Sigmoid colon (tissue), 7 donors: Measurements from ENCODE around the gene FRMD1. TPM values are rescaled to one million over a fixed set of nuclear protein-coding genes. Genes with fewer than 3 reads are reported as not detected.

ENCODE experiments used
- DNase-seq: peaks from one replicate; pipeline ENCODE4 v3.0.0-alpha.2; 2019
- H3K27ac ChIP-seq, 4 donors: fragments of 200-600 bp; sonication (generic); one replicate each; pipeline ENCODE4 v1.5.1; 2016 to 2019; ENCODE audit warnings: mild to moderate bottlenecking in 1 of 4
- H3K27me3 ChIP-seq, 3 donors: fragments of 200-600 bp; sonication (generic); one replicate each; pipeline ENCODE4 v1.5.1; 2019; ENCODE audit warnings: mild to moderate bottlenecking in 1 of 3
- H3K36me3 ChIP-seq, 4 donors: fragments of 200-600 bp; sonication (generic); one replicate each; pipeline ENCODE4 v1.5.1; 2016 to 2019
- H3K4me1 ChIP-seq, 4 donors: fragments of 200-600 bp; sonication (generic); one replicate each; pipeline ENCODE4 v1.5.1; 2017 to 2019
- H3K4me3 ChIP-seq, 4 donors: fragments of 200-600 bp; sonication (generic); one replicate each; pipeline ENCODE4 v1.5.1; 2017 to 2019; ENCODE audit warnings: mild to moderate bottlenecking in 2 of 4, moderate library complexity in 1 of 4
- H3K9me3 ChIP-seq, 4 donors: fragments of 200-600 bp in 3 of 4; sonication (generic) in 3 of 4; one replicate each; pipeline versions ENCODE4 v1.5.1 to v1.6.1; 2013 to 2019
- EP300 ChIP-seq, 4 donors: sonication (generic); formaldehyde crosslinking; IDR thresholded peaks; one replicate each; pipeline ENCODE4 v1.6.1; 2017; ENCODE audit warnings: antibody characterized with exemption in 4 of 4
- POLR2A ChIP-seq, 2 donors: fragments of 450-650 bp; IDR thresholded peaks; one replicate each; pipeline ENCODE4 v1.6.1; 2016; ENCODE audit warnings: antibody characterized with exemption in 2 of 2, mild to moderate bottlenecking in 2 of 2, moderate library complexity in 2 of 2
- POLR2AphosphoS5 ChIP-seq, 4 donors: sonication (generic); formaldehyde crosslinking; IDR thresholded peaks; one replicate each; pipeline ENCODE4 v1.6.1; 2017; ENCODE audit warnings: antibody characterized with exemption in 4 of 4
- WGBS, 2 donors: extraction: QIAGEN DNeasy Blood & Tissue Kit; methylation state at CpG; one replicate each; pipeline ENCODE4 v1.1.7; 2013; 5-methylcytosine and 5-hydroxymethylcytosine counted together
- intact Hi-C: fragments of 100-400 bp; cut with DNase I; formaldehyde crosslinking; loops from one replicate; pipeline ENCODE4 v1.15.1; 2023
- polyA plus RNA-seq, 3 donors: library from polyadenylated mRNA; stranded (reverse); fragments of 200-250 nt; gene quantifications; one replicate each; pipeline ENCODE4 v1.2.3, GENCODE V29; 2013
- total RNA-seq, 4 donors: library from RNA; depleted of rRNA; stranded (reverse); fragments of >200 nt; gene quantifications; one replicate each; pipeline ENCODE4 v1.1.0, GENCODE V29; 2016
- TF ChIP-seq, protein P1 (sequence below), 4 experiments: fragments of 450-650 bp in 3 of 4; fragments of 200-600 bp in 1 of 4; IDR thresholded peaks; one replicate each; pipeline ENCODE4 v1.5.1; 2016 to 2019; ENCODE audit warnings: antibody characterized with exemption in 4 of 4, mild to moderate bottlenecking in 3 of 4, moderate library complexity in 2 of 4
- donor health status: healthy with polysubstance abuse.
- donor health status: Bipolar disorder and iron deficiency.
- donor health status: healthy.

The FRMD1 gene
- total and polyA plus RNA-seq, 7 donors: 0.36 to 12.0 (median 4.2) TPM; not detected in 2

DNA sequence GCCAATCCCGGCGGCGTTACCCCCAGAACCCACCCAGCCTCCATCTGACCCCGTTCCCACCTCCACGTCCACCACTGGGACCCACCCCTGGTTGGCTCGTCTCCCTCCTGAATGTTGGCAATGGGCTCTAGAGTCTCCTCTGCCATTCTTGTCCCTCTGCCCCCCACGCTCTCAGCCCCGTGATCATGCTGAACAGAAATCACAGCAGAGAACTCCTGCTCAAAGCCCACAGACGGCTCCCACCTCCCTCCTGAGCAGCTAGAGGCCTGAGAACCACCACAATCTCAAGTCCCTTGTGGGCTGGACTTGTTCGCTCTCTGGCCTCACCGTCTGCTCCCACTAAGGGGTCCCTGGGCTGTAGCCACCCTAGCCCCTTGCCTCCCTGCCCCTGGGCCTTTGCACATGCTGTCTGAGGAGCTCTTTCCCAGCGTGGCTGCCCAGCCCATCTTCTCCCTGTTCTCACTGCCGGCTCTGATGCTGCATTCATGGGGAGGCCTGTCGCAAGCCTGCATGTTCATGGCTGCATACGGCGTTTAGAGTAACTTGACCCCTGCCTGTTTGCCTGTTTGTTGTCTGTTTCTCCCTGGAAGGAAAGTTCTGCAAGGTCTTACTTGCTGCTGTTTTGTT lies 11.2 kb upstream of the FRMD1 start:
- no peak for TF ChIP-seq POLR2A (IDR thresholded peaks at IDR 0.05)
- TF ChIP-seq EP300 (IDR thresholded peaks at IDR 0.05): no peak
- TF ChIP-seq, protein P1, sequence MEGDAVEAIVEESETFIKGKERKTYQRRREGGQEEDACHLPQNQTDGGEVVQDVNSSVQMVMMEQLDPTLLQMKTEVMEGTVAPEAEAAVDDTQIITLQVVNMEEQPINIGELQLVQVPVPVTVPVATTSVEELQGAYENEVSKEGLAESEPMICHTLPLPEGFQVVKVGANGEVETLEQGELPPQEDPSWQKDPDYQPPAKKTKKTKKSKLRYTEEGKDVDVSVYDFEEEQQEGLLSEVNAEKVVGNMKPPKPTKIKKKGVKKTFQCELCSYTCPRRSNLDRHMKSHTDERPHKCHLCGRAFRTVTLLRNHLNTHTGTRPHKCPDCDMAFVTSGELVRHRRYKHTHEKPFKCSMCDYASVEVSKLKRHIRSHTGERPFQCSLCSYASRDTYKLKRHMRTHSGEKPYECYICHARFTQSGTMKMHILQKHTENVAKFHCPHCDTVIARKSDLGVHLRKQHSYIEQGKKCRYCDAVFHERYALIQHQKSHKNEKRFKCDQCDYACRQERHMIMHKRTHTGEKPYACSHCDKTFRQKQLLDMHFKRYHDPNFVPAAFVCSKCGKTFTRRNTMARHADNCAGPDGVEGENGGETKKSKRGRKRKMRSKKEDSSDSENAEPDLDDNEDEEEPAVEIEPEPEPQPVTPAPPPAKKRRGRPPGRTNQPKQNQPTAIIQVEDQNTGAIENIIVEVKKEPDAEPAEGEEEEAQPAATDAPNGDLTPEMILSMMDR (IDR thresholded peaks at IDR 0.05): no peak
- no peak for TF ChIP-seq POLR2AphosphoS5 (IDR thresholded peaks at IDR 0.05)
- no peak overlapping the region for H3K4me3 ChIP-seq
- WGBS, 2 donors: 76 to 78% methylated on average over 16 of the region's 16 CpGs
- intact Hi-C loops: no loop called here
- no peaks in the 10 kb centered on the region for H3K27me3 ChIP-seq
- H3K36me3 ChIP-seq: no peaks in the 10 kb centered on the region
- no peak overlapping the region for H3K27ac ChIP-seq
- H3K9me3 ChIP-seq: no peaks in the 10 kb centered on the region
- no peak for DNase-seq
- peaks cover 0 to 16% (median 12%) of the 10 kb centered on the region in 4 donors for H3K4me1 ChIP-seq

DNA sequence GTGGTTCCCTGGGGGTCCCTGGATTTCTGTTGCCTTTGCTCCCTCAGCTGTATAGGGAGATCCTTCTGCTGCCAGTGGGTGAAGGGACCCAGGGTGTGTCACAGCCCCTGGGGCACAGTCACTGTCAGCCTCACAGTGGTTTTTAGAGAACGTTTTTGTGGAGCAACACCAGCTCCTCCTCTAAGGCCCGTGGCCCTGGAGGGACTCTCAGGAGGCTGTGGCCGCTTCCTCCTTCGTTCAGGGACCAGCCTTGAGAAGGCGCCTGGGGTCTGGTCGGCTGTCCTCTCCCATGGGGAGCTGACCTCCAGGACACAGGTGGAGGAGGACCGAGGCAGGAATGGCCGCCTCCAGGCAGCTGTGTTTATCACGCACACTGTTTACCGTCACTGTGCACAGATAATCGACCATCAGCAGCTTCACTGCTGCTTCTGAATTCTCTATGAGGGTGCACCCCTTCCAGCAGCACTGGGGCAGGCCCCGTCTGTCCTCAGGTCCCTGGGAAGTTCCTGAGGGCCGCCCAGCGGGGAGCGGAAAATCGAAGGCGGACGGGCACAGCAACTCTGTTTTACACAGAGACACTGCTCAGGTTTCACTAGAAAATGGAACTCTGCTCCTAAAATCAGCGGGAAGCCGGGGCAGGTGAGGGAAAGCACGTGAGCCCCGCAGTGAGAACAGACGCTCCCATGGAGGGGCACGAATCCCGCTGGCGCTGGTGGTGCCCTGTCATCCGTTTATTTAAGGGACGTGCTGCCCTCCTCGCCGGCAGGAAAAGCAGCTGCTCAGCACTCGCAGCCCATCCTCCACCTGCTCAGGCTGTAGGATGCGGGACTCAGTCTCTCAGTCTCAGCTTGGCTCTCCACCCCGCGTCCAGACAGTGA lies 10.4 kb upstream of the FRMD1 start:
- H3K27ac ChIP-seq: peak overlapping the region in 1 of 4 donors; percentile 21

DNA sequence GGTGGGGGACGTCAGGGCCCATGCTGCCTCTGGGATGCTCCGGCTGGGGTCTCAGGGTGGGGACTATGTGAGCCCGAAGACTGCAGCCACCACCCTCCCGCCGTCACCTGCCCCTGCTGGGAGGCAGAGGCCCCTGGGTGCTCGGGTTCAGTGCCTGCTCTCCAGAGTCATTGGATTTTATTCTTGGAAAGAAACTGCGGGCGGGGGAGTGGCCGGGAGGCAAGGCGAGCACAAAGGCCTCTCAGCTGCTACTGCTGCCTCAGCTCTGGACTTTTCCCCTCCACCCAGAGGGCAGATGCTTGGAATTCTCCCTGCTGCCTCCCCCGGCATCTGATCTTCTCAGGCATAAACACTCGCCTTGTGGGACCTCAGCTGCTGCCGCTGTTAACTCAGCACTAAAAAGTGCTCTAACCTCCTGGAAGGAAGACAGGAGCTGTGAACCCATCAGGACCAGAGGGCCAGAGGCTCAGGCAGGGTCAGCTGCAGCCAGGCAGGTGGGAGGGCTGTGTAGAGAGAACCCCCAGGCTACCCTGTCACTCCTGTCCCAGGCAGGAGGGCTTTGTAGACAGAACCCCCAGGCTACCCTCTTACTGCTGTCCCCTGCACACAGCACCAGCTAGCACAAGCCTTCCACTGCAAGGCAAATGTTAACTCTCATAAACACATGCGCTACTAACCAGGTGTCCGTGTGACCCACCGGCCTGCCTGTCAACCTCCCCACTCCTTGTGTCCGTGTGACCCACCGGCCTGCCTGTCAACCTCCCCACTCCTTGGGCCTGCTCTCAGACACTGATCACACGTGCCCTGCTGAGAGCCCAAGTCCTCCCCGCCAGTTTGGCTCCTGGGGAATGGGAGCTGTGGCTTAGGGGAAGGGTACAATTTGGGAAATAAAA lies 9.4 kb upstream of the FRMD1 start:
- H3K9me3 ChIP-seq: no peaks in the 10 kb centered on the region
- intact Hi-C loops: no loop called here
- DNase-seq: no peak
- peak overlapping the region; percentile 21 to 58 (median 33) for H3K27ac ChIP-seq
- peaks cover 0 to 16% (median 12%) of the 10 kb centered on the region in 4 donors for H3K4me1 ChIP-seq
- WGBS, 2 donors: 28 to 63% methylated on average over 20 of the region's 20 CpGs
- no peaks in the 10 kb centered on the region for H3K36me3 ChIP-seq
- H3K4me3 ChIP-seq: no peak overlapping the region
- TF ChIP-seq, protein P1 (IDR thresholded peaks at IDR 0.05): no peak
- no peak for TF ChIP-seq POLR2AphosphoS5 (IDR thresholded peaks at IDR 0.05)
- no peak for TF ChIP-seq POLR2A (IDR thresholded peaks at IDR 0.05)
- TF ChIP-seq EP300 (IDR thresholded peaks at IDR 0.05): no peak
- no peaks in the 10 kb centered on the region for H3K27me3 ChIP-seq

More for the DNA sequence above, 10.4 kb upstream of the FRMD1 start:
- 84 to 89% methylated on average over 34 of the region's 34 CpGs for WGBS, 2 donors
- TF ChIP-seq, protein P1 (IDR thresholded peaks at IDR 0.05): no peak
- TF ChIP-seq EP300 (IDR thresholded peaks at IDR 0.05) (no peak), POLR2A (IDR thresholded peaks at IDR 0.05) (no peak), POLR2AphosphoS5 (IDR thresholded peaks at IDR 0.05) (no peak)
- Histone ChIP-seq H3K4me3 (no peak overlapping the region), H3K27me3 (no peaks in the 10 kb centered on the region), H3K9me3 (no peaks in the 10 kb centered on the region), H3K36me3 (no peaks in the 10 kb centered on the region), H3K4me1 (peaks cover 0 to 16% (median 12%) of the 10 kb centered on the region in 4 donors)
- no peak for DNase-seq
- intact Hi-C loops: no loop called here

DNA sequence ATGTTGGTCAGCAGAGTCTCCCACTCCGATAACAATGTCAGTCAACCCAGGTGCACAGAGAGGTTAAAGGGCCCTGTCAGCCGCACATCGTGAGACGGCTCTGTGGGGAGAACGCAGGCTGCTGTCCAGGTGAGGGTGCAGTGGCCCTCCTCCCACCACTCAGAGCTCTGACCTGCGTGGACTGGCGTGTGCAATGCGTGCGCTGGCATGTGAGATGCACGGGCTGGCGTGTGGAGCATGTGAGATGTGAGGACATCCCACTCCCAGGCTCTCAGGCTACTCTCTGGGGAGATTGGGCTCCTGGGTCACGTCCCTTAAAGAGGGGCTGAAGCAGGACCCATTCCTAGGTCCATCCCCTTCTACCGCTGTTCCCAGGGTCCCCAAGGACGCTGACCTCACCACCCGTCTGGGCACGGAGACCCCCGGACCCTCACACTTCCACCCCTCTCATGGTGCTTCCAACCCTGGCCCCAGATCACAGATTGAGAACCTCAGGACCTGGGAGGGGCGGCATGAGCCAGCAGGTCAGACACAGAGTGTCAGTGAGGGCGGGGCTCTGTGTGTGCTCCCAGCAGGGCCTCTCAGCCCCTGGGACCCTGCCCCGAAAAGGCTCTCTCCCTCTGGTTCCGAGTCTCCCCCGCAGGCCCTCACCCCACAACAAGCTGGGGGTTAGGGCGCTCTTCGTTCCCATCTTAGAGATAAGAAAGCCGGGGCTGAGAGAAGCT lies 8.6 kb upstream of the FRMD1 start:
- H3K9me3 ChIP-seq: no peaks in the 10 kb centered on the region
- peaks cover 0 to 16% (median 12%) of the 10 kb centered on the region in 4 donors for H3K4me1 ChIP-seq
- DNase-seq: no peak
- no peaks in the 10 kb centered on the region for H3K36me3 ChIP-seq
- TF ChIP-seq, protein P1 (IDR thresholded peaks at IDR 0.05): no peak
- TF ChIP-seq POLR2A (IDR thresholded peaks at IDR 0.05): no peak
- TF ChIP-seq POLR2AphosphoS5 (IDR thresholded peaks at IDR 0.05): no peak
- TF ChIP-seq EP300 (IDR thresholded peaks at IDR 0.05): no peak
- peak overlapping the region in 3 of 4 donors; percentile 18 to 43 (median 23) for H3K27ac ChIP-seq
- no peak overlapping the region for H3K4me3 ChIP-seq
- 68 to 83% methylated on average over 25 of the region's 25 CpGs for WGBS, 2 donors
- H3K27me3 ChIP-seq: no peaks in the 10 kb centered on the region
- intact Hi-C loops: no loop called here
